ENCODE data around the gene ZNF184. TPM values are rescaled to one million over a fixed set of nuclear protein-coding genes. Genes with fewer than 3 reads are reported as not detected.

Gene ZNF184
- 6.7 to 7.1 TPM (median 7.0 TPM) in 3 replicates for total RNA-seq (2021)
- Bru-seq, nascent RNA: percentile 74 among the genes with signal in this experiment
- long read RNA-seq, experiment 1, partial matches to known transcripts: 2 of 36 reads
- long read RNA-seq, experiment 1, other reads (novel, unspliced or antisense): 28 of 36 reads
- long read RNA-seq, experiment 2, partial matches to known transcripts: 2 of 18 reads
- long read RNA-seq, experiment 2, other reads (novel, unspliced or antisense): 12 of 18 reads
- long read RNA-seq, experiment 3, partial matches to known transcripts: 0 of 7 reads
- long read RNA-seq, experiment 3, other reads (novel, unspliced or antisense): 6 of 7 reads

GRCh38 chr6:27472617-27473400 is at the start of gene ZNF184:
Gene ZNF184, minus strand, starts transcription at chr6:27473105. Its CDS starts 811 bp downstream, at chr6:27472294.
- CTCF ChIA-PET: interaction anchor here (0.8 to 2.2 kb wide), 11 partner anchors 23 to 346 kb away, joined by 3 to 10 read pairs (median 5); no protein-coding TSS in a partner anchor
- Mint-ChIP-seq H3K27me3 (ENCODE audit: low read depth) (no peaks in the 10 kb centered on the region), H3K36me3 (peaks cover 10% of the 10 kb centered on the region), H3K9me3 (no peaks in the 10 kb centered on the region), H3K4me3 (peak within 1 kb of the TSS; percentile 88), H3K27ac (peak within 1 kb of the TSS; percentile 96), H3K4me1 (peaks cover 31% of the 10 kb centered on the region)
- POLR2A ChIA-PET: interaction anchor here (0.7 to 1.3 kb wide), 8 partner anchors 50 to 337 kb away, joined by 3 to 6 read pairs (median 4); partner anchors contain the start of gene ZNF391
- peak; percentile 96 for ATAC-seq
- peak; percentile 96 for DNase-seq (ENCODE audit: low spot score)
- peak; percentile 91 for TF ChIP-seq GABPB1 (CRISPR knock-in tag; IDR thresholded peaks at IDR 0.05)
- TF ChIP-seq SP1 (CRISPR knock-in tag; conservative IDR thresholded peaks at IDR 0.05): peak; percentile 98
- TF ChIP-seq FOXK1 (CRISPR knock-in tag; IDR thresholded peaks at IDR 0.05): 0 out of 2 replicates have a peak, but pooled peaks have one; percentile 54
- no peak for TF ChIP-seq ZMAT4 (CRISPR knock-in tag; IDR thresholded peaks at IDR 0.05)
- TF ChIP-seq, protein P1, sequence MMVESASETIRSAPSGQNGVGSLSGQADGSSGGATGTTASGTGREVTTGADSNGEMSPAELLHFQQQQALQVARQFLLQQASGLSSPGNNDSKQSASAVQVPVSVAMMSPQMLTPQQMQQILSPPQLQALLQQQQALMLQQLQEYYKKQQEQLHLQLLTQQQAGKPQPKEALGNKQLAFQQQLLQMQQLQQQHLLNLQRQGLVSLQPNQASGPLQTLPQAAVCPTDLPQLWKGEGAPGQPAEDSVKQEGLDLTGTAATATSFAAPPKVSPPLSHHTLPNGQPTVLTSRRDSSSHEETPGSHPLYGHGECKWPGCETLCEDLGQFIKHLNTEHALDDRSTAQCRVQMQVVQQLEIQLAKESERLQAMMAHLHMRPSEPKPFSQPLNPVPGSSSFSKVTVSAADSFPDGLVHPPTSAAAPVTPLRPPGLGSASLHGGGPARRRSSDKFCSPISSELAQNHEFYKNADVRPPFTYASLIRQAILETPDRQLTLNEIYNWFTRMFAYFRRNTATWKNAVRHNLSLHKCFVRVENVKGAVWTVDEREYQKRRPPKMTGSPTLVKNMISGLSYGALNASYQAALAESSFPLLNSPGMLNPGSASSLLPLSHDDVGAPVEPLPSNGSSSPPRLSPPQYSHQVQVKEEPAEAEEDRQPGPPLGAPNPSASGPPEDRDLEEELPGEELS (CRISPR knock-in tag; IDR thresholded peaks at IDR 0.05): 0 out of 2 replicates have a peak, but pooled peaks have one; percentile 21
- no peak for TF ChIP-seq CBFB (CRISPR knock-in tag; IDR thresholded peaks at IDR 0.05; ENCODE audit: low read depth)
- TF ChIP-seq NFYB (CRISPR knock-in tag; conservative IDR thresholded peaks at IDR 0.05; ENCODE audit: low read depth): no peak
- TF ChIP-seq JUN (CRISPR knock-in tag; IDR thresholded peaks at IDR 0.05): 0 out of 2 replicates have a peak, but pooled peaks have one; percentile 33
- TF ChIP-seq ZNF512 (CRISPR knock-in tag; IDR thresholded peaks at IDR 0.05; ENCODE audit: borderline replicate concordance): no peak
- no peak for TF ChIP-seq SMAD3 (CRISPR knock-in tag; IDR thresholded peaks at IDR 0.05; ENCODE audit: borderline replicate concordance)
- no peak for TF ChIP-seq ATF6 (CRISPR knock-in tag; IDR thresholded peaks at IDR 0.05)
- 0 out of 2 replicates have a peak, but pooled peaks have one; percentile 26 for TF ChIP-seq ZNF423 (CRISPR knock-in tag; IDR thresholded peaks at IDR 0.05)
- TF ChIP-seq E2F5 (CRISPR knock-in tag; IDR thresholded peaks at IDR 0.05): peak; percentile 96
- TF ChIP-seq, protein P2, sequence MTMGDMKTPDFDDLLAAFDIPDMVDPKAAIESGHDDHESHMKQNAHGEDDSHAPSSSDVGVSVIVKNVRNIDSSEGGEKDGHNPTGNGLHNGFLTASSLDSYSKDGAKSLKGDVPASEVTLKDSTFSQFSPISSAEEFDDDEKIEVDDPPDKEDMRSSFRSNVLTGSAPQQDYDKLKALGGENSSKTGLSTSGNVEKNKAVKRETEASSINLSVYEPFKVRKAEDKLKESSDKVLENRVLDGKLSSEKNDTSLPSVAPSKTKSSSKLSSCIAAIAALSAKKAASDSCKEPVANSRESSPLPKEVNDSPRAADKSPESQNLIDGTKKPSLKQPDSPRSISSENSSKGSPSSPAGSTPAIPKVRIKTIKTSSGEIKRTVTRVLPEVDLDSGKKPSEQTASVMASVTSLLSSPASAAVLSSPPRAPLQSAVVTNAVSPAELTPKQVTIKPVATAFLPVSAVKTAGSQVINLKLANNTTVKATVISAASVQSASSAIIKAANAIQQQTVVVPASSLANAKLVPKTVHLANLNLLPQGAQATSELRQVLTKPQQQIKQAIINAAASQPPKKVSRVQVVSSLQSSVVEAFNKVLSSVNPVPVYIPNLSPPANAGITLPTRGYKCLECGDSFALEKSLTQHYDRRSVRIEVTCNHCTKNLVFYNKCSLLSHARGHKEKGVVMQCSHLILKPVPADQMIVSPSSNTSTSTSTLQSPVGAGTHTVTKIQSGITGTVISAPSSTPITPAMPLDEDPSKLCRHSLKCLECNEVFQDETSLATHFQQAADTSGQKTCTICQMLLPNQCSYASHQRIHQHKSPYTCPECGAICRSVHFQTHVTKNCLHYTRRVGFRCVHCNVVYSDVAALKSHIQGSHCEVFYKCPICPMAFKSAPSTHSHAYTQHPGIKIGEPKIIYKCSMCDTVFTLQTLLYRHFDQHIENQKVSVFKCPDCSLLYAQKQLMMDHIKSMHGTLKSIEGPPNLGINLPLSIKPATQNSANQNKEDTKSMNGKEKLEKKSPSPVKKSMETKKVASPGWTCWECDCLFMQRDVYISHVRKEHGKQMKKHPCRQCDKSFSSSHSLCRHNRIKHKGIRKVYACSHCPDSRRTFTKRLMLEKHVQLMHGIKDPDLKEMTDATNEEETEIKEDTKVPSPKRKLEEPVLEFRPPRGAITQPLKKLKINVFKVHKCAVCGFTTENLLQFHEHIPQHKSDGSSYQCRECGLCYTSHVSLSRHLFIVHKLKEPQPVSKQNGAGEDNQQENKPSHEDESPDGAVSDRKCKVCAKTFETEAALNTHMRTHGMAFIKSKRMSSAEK (CRISPR knock-in tag; IDR thresholded peaks at IDR 0.05; ENCODE audit: borderline replicate concordance): no peak
- TF ChIP-seq, protein P3, sequence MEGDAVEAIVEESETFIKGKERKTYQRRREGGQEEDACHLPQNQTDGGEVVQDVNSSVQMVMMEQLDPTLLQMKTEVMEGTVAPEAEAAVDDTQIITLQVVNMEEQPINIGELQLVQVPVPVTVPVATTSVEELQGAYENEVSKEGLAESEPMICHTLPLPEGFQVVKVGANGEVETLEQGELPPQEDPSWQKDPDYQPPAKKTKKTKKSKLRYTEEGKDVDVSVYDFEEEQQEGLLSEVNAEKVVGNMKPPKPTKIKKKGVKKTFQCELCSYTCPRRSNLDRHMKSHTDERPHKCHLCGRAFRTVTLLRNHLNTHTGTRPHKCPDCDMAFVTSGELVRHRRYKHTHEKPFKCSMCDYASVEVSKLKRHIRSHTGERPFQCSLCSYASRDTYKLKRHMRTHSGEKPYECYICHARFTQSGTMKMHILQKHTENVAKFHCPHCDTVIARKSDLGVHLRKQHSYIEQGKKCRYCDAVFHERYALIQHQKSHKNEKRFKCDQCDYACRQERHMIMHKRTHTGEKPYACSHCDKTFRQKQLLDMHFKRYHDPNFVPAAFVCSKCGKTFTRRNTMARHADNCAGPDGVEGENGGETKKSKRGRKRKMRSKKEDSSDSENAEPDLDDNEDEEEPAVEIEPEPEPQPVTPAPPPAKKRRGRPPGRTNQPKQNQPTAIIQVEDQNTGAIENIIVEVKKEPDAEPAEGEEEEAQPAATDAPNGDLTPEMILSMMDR (IDR thresholded peaks at IDR 0.05): no peak
- TF ChIP-seq ZNF219 (CRISPR knock-in tag; IDR thresholded peaks at IDR 0.05; ENCODE audit: borderline replicate concordance): 0 out of 2 replicates have a peak, but pooled peaks have one; percentile 26
- no peak for TF ChIP-seq ESRRA (CRISPR knock-in tag; IDR thresholded peaks at IDR 0.05; ENCODE audit: borderline replicate concordance)
- TF ChIP-seq CREM (CRISPR knock-in tag; IDR thresholded peaks at IDR 0.05): peak; percentile 77
- TF ChIP-seq ETV6 (CRISPR knock-in tag; IDR thresholded peaks at IDR 0.05): peak; percentile 90
- TF ChIP-seq SOX15 (CRISPR knock-in tag; IDR thresholded peaks at IDR 0.05): no peak
